Myometrial cell (primary cell): ENCODE measurements around the gene GSTA5. TPM values are rescaled to one million over a fixed set of nuclear protein-coding genes. Genes with fewer than 3 reads are reported as not detected.

ENCODE experiments used
- total RNA-seq: library from RNA; depleted of rRNA; stranded (reverse); fragments of >200 nt; gene quantifications from 2 replicates; pipeline ENCODE4 v1.2.3, GENCODE V29; 2015

GSTA5 gene
- not detected in 2 replicates for total RNA-seq

DNA sequence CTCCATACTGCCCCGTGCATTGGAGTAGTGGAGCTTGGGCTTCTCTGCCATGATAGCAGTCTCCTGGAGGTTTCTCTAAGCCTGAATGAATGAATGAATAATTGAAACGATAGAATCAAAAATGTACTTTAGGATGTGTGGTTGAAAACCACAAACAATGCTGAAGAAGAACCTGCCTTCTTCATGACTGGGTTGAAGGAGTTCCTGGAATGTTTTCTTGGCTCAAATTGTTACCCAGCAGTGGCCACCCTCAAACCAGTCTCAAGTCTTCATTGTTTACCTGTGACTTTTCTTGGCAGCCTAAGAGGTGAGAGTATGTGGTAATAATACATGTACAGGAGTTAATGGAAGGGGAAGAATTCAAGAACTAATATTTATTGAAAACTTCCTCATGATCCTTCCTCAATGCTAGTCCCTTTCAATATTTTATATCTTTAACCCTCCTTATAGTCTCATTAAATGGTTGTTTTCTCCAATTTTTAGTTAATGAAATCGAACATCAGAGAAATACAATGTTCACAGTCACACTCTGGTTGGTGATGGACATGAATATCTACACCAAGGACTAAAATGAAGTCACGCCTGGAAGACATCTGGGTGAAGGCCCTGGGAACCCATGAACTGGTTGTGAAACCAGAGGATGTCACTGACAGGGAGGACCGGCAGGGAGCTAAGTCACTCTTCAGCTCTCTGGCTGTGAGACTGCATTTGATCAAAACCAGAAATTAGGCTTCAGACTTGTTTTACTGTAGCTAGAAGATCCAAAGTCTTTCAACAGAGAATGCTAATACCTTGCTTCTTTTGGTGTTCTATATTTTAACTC, at the start of gene GSTA5:
Gene GSTA5 (minus strand): TSS at position 51 of the 823 bp plus-strand sequence.

DNA sequence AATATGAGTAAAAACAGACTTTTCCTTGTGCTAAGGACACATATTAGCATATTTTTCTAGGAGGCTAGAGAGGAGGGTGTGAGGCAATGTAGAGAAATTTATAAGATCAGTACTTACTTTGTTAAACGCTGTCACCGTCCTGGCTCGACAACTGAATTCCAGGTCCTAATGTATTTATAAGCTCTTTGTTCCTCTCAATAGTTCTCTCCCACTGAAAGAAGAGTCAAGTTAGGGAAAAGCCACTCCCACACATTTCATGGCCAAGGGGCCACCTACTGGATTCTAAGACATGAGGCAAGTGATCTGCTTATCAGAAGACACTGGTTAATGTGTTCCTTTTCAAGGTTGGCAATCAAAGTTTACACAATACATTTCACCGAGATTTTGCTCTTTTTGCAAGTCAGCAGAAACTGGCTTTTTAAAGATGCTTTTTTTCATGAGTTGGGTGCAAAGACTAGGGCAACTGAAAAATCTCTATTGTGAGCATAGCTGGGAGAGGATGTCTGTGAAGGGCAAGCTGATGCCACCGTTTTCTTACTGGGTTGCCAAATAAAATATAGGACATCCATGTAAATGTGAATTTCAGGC, 36.9 kb downstream of the GSTA5 start, which contains the start of gene GSTA1:
Gene GSTA1 (minus strand): TSS at position 149 of the 588 bp plus-strand sequence. CDS start 4,549 bp downstream, outside the sequence.

Other genes with a start within 250 kb of the GSTA5 start
- 45.6 and 50.0 TPM in 2 replicates for gene TMEM14A, start 169.7 kb downstream of the GSTA5 start, total RNA-seq
- not detected in 2 replicates for gene GSTA2, start 77.3 kb downstream of the GSTA5 start, total RNA-seq
- not detected in 2 replicates for gene GSTA1, start 37.0 kb downstream of the GSTA5 start, total RNA-seq
- gene GSTA3, start 68.9 kb upstream of the GSTA5 start, total RNA-seq, result not detected in 2 replicates
- 54.1 and 63.4 TPM in 2 replicates for gene GSTA4, start 154.5 kb upstream of the GSTA5 start, total RNA-seq
- 7.2 and 9.9 TPM in 2 replicates for gene CILK1, start 221.0 kb upstream of the GSTA5 start, total RNA-seq
- 35.4 and 41.5 TPM in 2 replicates for gene FBXO9, start 224.6 kb upstream of the GSTA5 start, total RNA-seq